ENCODE data around the gene MAGIX.

DNA sequence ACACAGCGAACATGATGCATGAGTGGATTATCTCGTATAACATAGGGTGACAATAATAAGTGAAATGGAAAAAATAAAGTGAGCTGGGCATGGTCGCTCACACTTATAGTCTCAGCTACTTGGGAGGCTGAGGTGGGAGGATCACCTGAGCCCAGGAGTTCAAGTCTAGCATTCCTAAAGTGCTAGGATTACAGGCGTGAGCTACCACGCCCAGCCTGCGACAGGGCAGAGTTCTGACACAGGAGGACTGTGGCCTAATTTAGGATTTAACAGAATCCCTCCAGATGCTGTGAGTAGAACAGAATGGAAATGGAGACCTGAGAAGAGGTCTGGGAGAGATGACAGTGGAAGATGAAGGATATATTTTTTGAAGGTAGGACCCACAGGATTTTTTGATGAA lies 27.0 kb downstream of the MAGIX start:
- TF ChIP-seq, protein P1, sequence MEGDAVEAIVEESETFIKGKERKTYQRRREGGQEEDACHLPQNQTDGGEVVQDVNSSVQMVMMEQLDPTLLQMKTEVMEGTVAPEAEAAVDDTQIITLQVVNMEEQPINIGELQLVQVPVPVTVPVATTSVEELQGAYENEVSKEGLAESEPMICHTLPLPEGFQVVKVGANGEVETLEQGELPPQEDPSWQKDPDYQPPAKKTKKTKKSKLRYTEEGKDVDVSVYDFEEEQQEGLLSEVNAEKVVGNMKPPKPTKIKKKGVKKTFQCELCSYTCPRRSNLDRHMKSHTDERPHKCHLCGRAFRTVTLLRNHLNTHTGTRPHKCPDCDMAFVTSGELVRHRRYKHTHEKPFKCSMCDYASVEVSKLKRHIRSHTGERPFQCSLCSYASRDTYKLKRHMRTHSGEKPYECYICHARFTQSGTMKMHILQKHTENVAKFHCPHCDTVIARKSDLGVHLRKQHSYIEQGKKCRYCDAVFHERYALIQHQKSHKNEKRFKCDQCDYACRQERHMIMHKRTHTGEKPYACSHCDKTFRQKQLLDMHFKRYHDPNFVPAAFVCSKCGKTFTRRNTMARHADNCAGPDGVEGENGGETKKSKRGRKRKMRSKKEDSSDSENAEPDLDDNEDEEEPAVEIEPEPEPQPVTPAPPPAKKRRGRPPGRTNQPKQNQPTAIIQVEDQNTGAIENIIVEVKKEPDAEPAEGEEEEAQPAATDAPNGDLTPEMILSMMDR (conservative IDR thresholded peaks at IDR 0.05 in 1 of 2, IDR thresholded peaks at IDR 0.05 in 1 of 2; ENCODE audit: low read depth in 1 of 2, low read length in 2 of 2): no peak
- TF ChIP-seq EZH2 (IDR thresholded peaks at IDR 0.05; ENCODE audit: low read length, missing control alignments): no peak
